ENCODE results near the gene KHDC1.
"Not testable (repeated sequence)": the region's sequence is repeated elsewhere in the genome, so short reads cannot be mapped to it uniquely, and the experiment has no call there.

Gene KHDC1

DNA sequence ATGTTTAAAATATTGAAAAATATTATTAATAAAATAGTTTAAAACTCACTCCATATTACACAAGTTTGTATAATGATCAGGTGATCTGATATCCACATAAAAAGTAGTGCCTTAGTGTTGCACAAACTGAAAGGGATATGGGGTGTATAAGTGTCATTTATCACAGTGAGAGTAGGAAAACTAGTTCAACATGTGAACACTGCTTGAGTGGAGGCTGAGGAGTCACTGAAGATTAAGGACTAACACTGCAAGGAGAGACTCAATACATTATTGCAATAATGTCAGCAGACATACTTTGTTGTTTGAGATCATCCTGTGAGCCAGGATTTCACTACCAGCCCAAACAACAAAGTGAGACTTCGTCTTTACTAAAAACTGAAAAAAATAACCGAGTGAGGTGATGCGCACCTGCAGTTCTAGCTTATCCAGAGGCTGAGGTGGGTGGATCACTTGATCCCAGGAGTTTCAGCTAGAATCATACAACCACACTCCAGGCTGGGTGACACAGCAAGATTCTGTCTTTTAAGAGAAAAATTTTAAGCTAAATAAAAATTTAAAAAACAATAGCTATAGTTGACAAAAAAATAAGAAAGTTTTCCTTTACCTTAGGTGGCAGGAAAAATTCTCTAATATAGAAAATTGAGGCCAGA lies 35.3 kb downstream of the KHDC1 start:
- Histone ChIP-seq H3K4me2 (no peak overlapping the region), H3K27me3 (no peaks in the 10 kb centered on the region), H3K4me3 (no peak overlapping the region), H3K9ac (no peak overlapping the region), H3K4me1 (no peaks in the 10 kb centered on the region), H4K20me1 (no peaks in the 10 kb centered on the region), H3K9me3 (peaks cover 20% of the 10 kb centered on the region), H3K27ac (no peak overlapping the region), H3K36me3 (0 out of 2 replicates have a peak, but pooled peaks cover 5% of the 10 kb centered on the region)
- no peak for TF ChIP-seq Cebpa-rat (IDR thresholded peaks at IDR 0.05)

GRCh38 chr6:73225396-73225795 lies 37.6 kb downstream of the KHDC1 start, which contains the start of gene KHDC1L:
Gene KHDC1L, minus strand, starts transcription at chr6:73225496. Its CDS starts 88 bp downstream, at chr6:73225408.
- no peak within 1 kb of the TSS for H3K27ac ChIP-seq
- H3K4me2 ChIP-seq: no peak within 1 kb of the TSS
- no peak within 1 kb of the TSS for H3K9ac ChIP-seq
- H3K4me3 ChIP-seq: no peak within 1 kb of the TSS
- no peaks in the 10 kb centered on the region for H3K4me1 ChIP-seq
- H3K9me3 ChIP-seq: peaks cover 20% of the 10 kb centered on the region
- H3K36me3 ChIP-seq: 0 out of 2 replicates have a peak, but pooled peaks cover 5% of the 10 kb centered on the region
- no peaks in the 10 kb centered on the region for H4K20me1 ChIP-seq
- no peak for TF ChIP-seq Cebpa-rat (IDR thresholded peaks at IDR 0.05)
- H3K27me3 ChIP-seq: no peaks in the 10 kb centered on the region

DNA sequence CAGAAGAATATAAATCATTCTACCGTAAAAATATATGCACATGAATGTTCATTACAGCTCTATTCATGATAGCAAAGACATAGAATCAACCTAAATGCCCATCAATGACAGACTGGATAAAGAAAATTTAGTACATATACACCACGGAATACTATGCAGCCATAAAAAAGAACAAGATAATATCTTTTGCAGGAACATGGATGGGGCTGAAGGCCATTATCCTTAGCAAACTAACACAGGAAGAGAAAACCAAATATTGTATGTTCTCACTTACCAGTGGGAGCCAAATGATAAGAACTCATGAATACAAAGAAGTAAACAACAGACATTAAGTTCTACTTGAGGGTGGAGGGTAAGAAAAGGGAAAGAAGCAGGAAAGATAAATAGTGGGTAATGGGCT lies 46.1 kb downstream of the KHDC1 start:
- Histone ChIP-seq H3K4me2 (no peak overlapping the region), H3K36me3 (no peaks in the 10 kb centered on the region), H4K20me1 (no peaks in the 10 kb centered on the region), H3K27ac (no peak overlapping the region), H3K4me1 (no peaks in the 10 kb centered on the region), H3K4me3 (no peak overlapping the region), H3K9me3 (no peaks in the 10 kb centered on the region), H3K9ac (no peak overlapping the region), H3K27me3 (no peaks in the 10 kb centered on the region)
- no peak for TF ChIP-seq Cebpa-rat (IDR thresholded peaks at IDR 0.05)

DNA sequence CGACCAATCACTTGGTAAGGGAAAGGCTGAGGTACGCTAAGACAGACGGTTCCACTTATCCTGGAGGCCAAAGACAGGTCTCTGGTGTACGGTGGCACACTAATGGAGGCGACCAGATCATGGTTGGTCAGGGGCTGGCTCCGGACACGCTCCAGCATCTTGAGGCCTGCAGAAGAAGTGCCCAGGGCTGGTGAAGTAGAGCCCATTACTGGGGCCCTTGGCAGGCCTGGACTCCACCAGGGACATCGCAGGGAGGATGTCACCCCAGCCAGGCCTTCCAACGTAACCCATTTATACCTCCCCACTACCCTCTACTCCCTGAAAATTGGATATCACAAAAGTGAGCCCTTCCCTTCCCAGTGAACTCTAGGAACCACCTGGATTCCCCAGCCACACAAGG lies 53.9 kb downstream of the KHDC1 start:
- Histone ChIP-seq H3K9ac (no peak overlapping the region), H3K9me3 (peaks cover 17% of the 10 kb centered on the region)
- no peak for TF ChIP-seq Cebpa-rat (IDR thresholded peaks at IDR 0.05)

GRCh38 chr6:73207221-73207837 lies 55.7 kb downstream of the KHDC1 start:
- Histone ChIP-seq H4K20me1 (no peaks in the 10 kb centered on the region), H3K36me3 (no peaks in the 10 kb centered on the region), H3K9me3 (peaks cover 17% of the 10 kb centered on the region), H3K9ac (no peak overlapping the region), H3K4me1 (no peaks in the 10 kb centered on the region), H3K27me3 (no peaks in the 10 kb centered on the region), H3K4me3 (no peak overlapping the region), H3K4me2 (no peak overlapping the region), H3K27ac (no peak overlapping the region)
- TF ChIP-seq Cebpa-rat (IDR thresholded peaks at IDR 0.05): no peak

More for the DNA sequence above, 53.9 kb downstream of the KHDC1 start:
- Histone ChIP-seq H3K27ac (no peak overlapping the region), H3K4me3 (no peak overlapping the region), H3K27me3 (no peaks in the 10 kb centered on the region), H3K4me1 (no peaks in the 10 kb centered on the region), H3K4me2 (no peak overlapping the region), H4K20me1 (no peaks in the 10 kb centered on the region), H3K36me3 (no peaks in the 10 kb centered on the region)

- Histone ChIP-seq H3K4me3 (no peak overlapping the region), H4K20me1 (no peaks in the 10 kb centered on the region), H3K9me3 (peaks cover 17% of the 10 kb centered on the region), H3K27ac (no peak overlapping the region), H3K4me1 (no peaks in the 10 kb centered on the region), H3K36me3 (no peaks in the 10 kb centered on the region), H3K9ac (no peak overlapping the region), H3K4me2 (no peak overlapping the region), H3K27me3 (no peaks in the 10 kb centered on the region)
- no peak for TF ChIP-seq Cebpa-rat (IDR thresholded peaks at IDR 0.05)
Measured at GRCh38 chr6:73204252-73204651, 58.7 kb downstream of the KHDC1 start.

DNA sequence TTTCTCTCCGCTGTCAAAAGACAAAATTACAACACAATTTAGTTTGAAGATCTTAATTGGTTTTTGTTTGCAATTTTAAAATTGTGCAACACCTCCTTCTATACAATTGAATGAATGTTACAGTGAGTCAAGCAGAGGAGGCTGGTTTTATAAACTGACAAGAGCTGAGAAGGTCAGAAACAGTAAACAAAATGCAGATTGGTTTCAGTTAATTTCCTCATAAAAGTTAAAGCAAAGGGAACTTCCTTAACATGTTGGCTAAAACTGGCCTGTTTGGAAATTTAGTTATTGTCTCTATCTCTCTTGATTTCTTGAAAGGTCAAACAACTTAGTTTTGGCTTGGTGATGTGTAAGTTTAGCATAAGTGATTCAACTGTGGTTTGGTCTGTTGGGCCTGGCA lies 59.9 kb downstream of the KHDC1 start:
- TF ChIP-seq Cebpa-rat (IDR thresholded peaks at IDR 0.05): no peak
- peaks cover 17% of the 10 kb centered on the region for H3K9me3 ChIP-seq
- no peaks in the 10 kb centered on the region for H3K27me3 ChIP-seq
- no peak overlapping the region for H3K4me3 ChIP-seq
- H4K20me1 ChIP-seq: no peaks in the 10 kb centered on the region
- no peak overlapping the region for H3K4me2 ChIP-seq
- no peaks in the 10 kb centered on the region for H3K36me3 ChIP-seq
- H3K27ac ChIP-seq: no peak overlapping the region
- no peak overlapping the region for H3K9ac ChIP-seq
- no peaks in the 10 kb centered on the region for H3K4me1 ChIP-seq

DNA sequence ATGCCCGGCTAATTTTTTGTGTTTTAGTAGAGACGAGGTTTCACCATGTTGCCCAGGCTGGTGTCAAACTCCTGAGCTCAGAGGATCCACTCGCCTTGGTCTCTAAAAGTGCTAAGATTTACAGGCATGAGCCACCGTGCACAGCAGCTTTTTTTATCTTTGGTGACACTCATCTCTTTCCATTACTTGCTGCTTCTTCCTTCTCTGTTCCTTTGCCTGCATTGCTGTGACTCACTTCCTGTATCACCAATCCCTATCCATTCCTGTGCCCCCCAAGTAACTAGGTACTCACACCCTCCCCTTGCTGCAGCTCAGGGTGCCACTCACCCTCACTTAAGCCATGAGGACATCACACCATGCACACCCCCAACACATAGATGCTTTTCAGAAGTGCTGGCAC lies 62.3 kb downstream of the KHDC1 start:
- Histone ChIP-seq H3K27ac (no peak overlapping the region), H3K36me3 (peaks cover 10% of the 10 kb centered on the region; the same call in 1 of the 2 replicates), H3K27me3 (no peaks in the 10 kb centered on the region), H4K20me1 (no peaks in the 10 kb centered on the region), H3K4me1 (no peaks in the 10 kb centered on the region), H3K4me2 (no peak overlapping the region), H3K9ac (no peak overlapping the region), H3K4me3 (no peak overlapping the region), H3K9me3 (peaks cover 4% of the 10 kb centered on the region)
- no peak for TF ChIP-seq Cebpa-rat (IDR thresholded peaks at IDR 0.05)

DNA sequence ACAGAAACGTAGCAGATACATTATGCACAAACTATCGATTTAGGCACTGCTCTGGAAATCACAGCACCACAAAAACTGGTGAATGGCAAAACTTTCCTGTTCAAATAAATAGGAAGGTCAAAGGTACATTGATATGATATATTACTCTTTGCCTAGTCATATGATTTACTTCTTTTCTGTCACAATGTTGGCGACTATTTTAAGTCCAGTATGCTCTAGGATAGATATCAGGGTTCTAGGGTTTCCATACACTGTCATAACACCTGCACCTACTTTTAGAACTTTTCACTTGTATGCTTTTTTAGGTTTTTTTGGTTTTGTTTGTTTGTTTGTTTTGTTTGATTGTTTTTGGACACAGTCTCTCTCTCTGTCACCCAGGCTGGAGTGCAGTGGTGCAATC lies 62.7 kb downstream of the KHDC1 start:
- Histone ChIP-seq H3K9me3 (no peaks in the 10 kb centered on the region), H3K36me3 (peaks cover 14% of the 10 kb centered on the region), H4K20me1 (no peaks in the 10 kb centered on the region), H3K4me2 (no peak overlapping the region), H3K27me3 (no peaks in the 10 kb centered on the region), H3K4me1 (no peaks in the 10 kb centered on the region), H3K9ac (no peak overlapping the region), H3K27ac (no peak overlapping the region), H3K4me3 (no peak overlapping the region)
- TF ChIP-seq Cebpa-rat (IDR thresholded peaks at IDR 0.05): no peak

GRCh38 chr6:73194744-73195143 lies 68.3 kb downstream of the KHDC1 start:
- Histone ChIP-seq H3K27me3 (no peaks in the 10 kb centered on the region), H3K9me3 (no peaks in the 10 kb centered on the region), H3K4me2 (no peak overlapping the region), H3K27ac (no peak overlapping the region), H4K20me1 (no peaks in the 10 kb centered on the region), H3K4me3 (no peak overlapping the region), H3K36me3 (peaks cover 47% of the 10 kb centered on the region), H3K4me1 (no peaks in the 10 kb centered on the region), H3K9ac (no peak overlapping the region)
- no peak for TF ChIP-seq Cebpa-rat (IDR thresholded peaks at IDR 0.05)

DNA sequence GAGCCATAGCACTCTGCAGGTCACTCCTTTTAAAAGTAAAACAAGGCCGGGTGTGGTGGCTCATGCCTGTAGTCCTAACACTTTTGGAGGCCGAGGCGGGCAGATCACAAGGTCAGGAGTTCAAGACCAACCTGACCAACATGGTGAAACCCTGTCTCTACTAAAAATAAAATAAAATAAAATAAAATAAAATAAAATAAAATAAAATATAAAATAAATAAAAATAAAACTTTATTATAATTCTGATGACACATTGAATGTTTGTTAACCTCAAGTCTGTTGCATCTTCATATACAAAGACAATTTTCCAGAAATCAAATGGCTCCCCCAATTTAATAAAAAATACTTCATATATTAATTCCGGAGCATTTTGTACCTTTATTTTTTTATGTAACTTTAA lies 69.7 kb downstream of the KHDC1 start:
- not testable (repeated sequence) for H3K9me3 ChIP-seq, H3K9ac ChIP-seq, H3K4me3 ChIP-seq, H3K4me1 ChIP-seq, H3K27ac ChIP-seq, H3K4me2 ChIP-seq, H3K27me3 ChIP-seq, H4K20me1 ChIP-seq
- H3K36me3 ChIP-seq: peaks cover 47% of the 10 kb centered on the region
